ENCODE data around the gene TOR2A. TPM values are rescaled to one million over a fixed set of nuclear protein-coding genes. Genes with fewer than 3 reads are reported as not detected.
A peak's percentile ranks its signal among the peaks of the same experiment; 100 is the strongest.

The TOR2A gene
- polyA plus RNA-seq, 3 donors: 57.4 to 63.8 (median 60.0) TPM

GRCh38 chr9:127720865-127721227 lies 14.2 kb downstream of the TOR2A start:
- Histone ChIP-seq H4K20me1 (ENCODE audit: insufficient read depth, low read length) (no peaks in the 10 kb centered on the region), H3K4me1 (ENCODE audit: control insufficient read depth in 1 of 2, insufficient read depth in 2 of 2, low read length in 2 of 2) (peaks cover 9 to 18% of the 10 kb centered on the region in 2 donors), H2AFZ (ENCODE audit: insufficient read depth, low read depth, low read length, poor library complexity, severe bottlenecking) (no peak overlapping the region), H3K4me2 (replicated peaks; ENCODE audit: extremely low read depth, low read length, poor library complexity, severe bottlenecking) (no peak overlapping the region), H3K27me3 (ENCODE audit: control insufficient read depth in 2 of 2, insufficient read depth in 2 of 2, low read length in 2 of 2) (no peaks in the 10 kb centered on the region), H3K27ac (ENCODE audit: low read depth in 1 of 2, low read length in 2 of 2) (no peak overlapping the region), H3K4me3 (replicated peaks in 1 of 3; ENCODE audit: low read depth in 2 of 3, low read length in 3 of 3) (no peak overlapping the region), H3K9me3 (replicated peaks in 1 of 2; ENCODE audit: control insufficient read depth in 1 of 2, insufficient read depth in 1 of 2, low read length in 2 of 2) (no peaks in the 10 kb centered on the region), H3K9ac (ENCODE audit: insufficient read depth, low read length, poor library complexity, severe bottlenecking) (no peak overlapping the region), H3K36me3 (replicated peaks in 1 of 2; ENCODE audit: control insufficient read depth in 1 of 2, insufficient read depth in 2 of 2, low read length in 2 of 2) (no peaks in the 10 kb centered on the region), H3K79me2 (ENCODE audit: insufficient read depth, low read length) (no peaks in the 10 kb centered on the region)
- Mint-ChIP-seq H3K4me1 (peaks cover 17% of the 10 kb centered on the region), H3K4me3 (no peak overlapping the region), H3K9me3 (peaks cover 0 to 2% (median 0%) of the 10 kb centered on the region in 7 donors), H3K27ac (peak overlapping the region in 1 of 7 donors; percentile 56), H3K27me3 (ENCODE audit: low read depth in 3 of 3) (peaks cover 3 to 8% (median 5%) of the 10 kb centered on the region in 3 donors), H3K36me3 (no peaks in the 10 kb centered on the region)
- DNase-seq: no peak
- intact Hi-C loops (cut with micrococcal nuclease): loop anchor here in 1 of 2 donors (10.0 kb wide), 1 partner anchor 106 kb away; the partner anchor contains the start of gene STXBP1
- TF ChIP-seq CTCF (IDR thresholded peaks at IDR 0.05): no peak

- Histone ChIP-seq H3K4me3 (replicated peaks in 1 of 3; ENCODE audit: low read depth in 2 of 3, low read length in 3 of 3) (no peak overlapping the region), H3K9ac (ENCODE audit: insufficient read depth, low read length, poor library complexity, severe bottlenecking) (no peak overlapping the region), H3K27me3 (ENCODE audit: control insufficient read depth in 2 of 2, insufficient read depth in 2 of 2, low read length in 2 of 2) (no peaks in the 10 kb centered on the region), H4K20me1 (ENCODE audit: insufficient read depth, low read length) (no peaks in the 10 kb centered on the region), H3K9me3 (replicated peaks in 1 of 2; ENCODE audit: control insufficient read depth in 1 of 2, insufficient read depth in 1 of 2, low read length in 2 of 2) (no peaks in the 10 kb centered on the region), H3K79me2 (ENCODE audit: insufficient read depth, low read length) (no peaks in the 10 kb centered on the region), H3K4me2 (replicated peaks; ENCODE audit: extremely low read depth, low read length, poor library complexity, severe bottlenecking) (no peak overlapping the region), H3K4me1 (ENCODE audit: control insufficient read depth in 1 of 2, insufficient read depth in 2 of 2, low read length in 2 of 2) (peaks cover 10 to 22% of the 10 kb centered on the region in 2 donors), H3K36me3 (replicated peaks in 1 of 2; ENCODE audit: control insufficient read depth in 1 of 2, insufficient read depth in 2 of 2, low read length in 2 of 2) (no peaks in the 10 kb centered on the region), H2AFZ (ENCODE audit: insufficient read depth, low read depth, low read length, poor library complexity, severe bottlenecking) (no peak overlapping the region), H3K27ac (ENCODE audit: low read depth in 1 of 2, low read length in 2 of 2) (no peak overlapping the region)
- H3K9me3 Mint-ChIP-seq: peaks cover 0 to 2% (median 0%) of the 10 kb centered on the region in 7 donors
- H3K4me3 Mint-ChIP-seq: no peak overlapping the region
- peak overlapping the region in 3 of 7 donors; percentile 39 to 75 (median 66) for H3K27ac Mint-ChIP-seq
- H3K27me3 Mint-ChIP-seq (ENCODE audit: low read depth in 3 of 3): peaks cover 3 to 10% (median 7%) of the 10 kb centered on the region in 3 donors
- WGBS (ENCODE audit: insufficient coverage): 84% methylated on average over 12 of the region's 12 CpGs
- no peaks in the 10 kb centered on the region for H3K36me3 Mint-ChIP-seq
- DNase-seq: no peak
- no peak for TF ChIP-seq CTCF (IDR thresholded peaks at IDR 0.05)
- intact Hi-C loops (cut with micrococcal nuclease): loop anchor here in 1 of 2 donors (10.0 kb wide), 1 partner anchor 105 kb away; the partner anchor contains the start of gene STXBP1
- H3K4me1 Mint-ChIP-seq: peaks cover 19% of the 10 kb centered on the region
Measured at GRCh38 chr9:127720031-127720864, 14.8 kb downstream of the TOR2A start.

Measured in CD14-positive monocyte (primary cell).